Endodermal cell (in vitro differentiated cells): Measurements from ENCODE around the gene TNFAIP2. TPM values are rescaled to one million over a fixed set of nuclear protein-coding genes. Genes with fewer than 3 reads are reported as not detected.

Experiments
- DNase-seq: peaks from one replicate; pipeline ENCODE4 v3.0.0-alpha.2; 2017
- H3K27ac ChIP-seq: 2 replicates; pipeline ENCODE4 v1.5.1; 2013; ENCODE audit warnings: mild to moderate bottlenecking, low read depth, low read length, moderate library complexity
- H3K27me3 ChIP-seq: 2 replicates; pipeline ENCODE4 v1.6.1; 2013; ENCODE audit warnings: mild to moderate bottlenecking, low read length, moderate library complexity; ENCODE audit not compliant: insufficient read depth, control insufficient read depth, poor library complexity, severe bottlenecking
- H3K36me3 ChIP-seq: 2 replicates; pipeline ENCODE4 v1.7.0; 2013; ENCODE audit warnings: mild to moderate bottlenecking, low read length, moderate library complexity; ENCODE audit not compliant: control insufficient read depth, insufficient read depth
- H3K4me1 ChIP-seq: one replicate; pipeline ENCODE4 v1.7.0; 2013; ENCODE audit warnings: low read length; ENCODE audit not compliant: control insufficient read depth, insufficient read depth
- H3K4me3 ChIP-seq: 2 replicates; pipeline ENCODE4 v1.5.1; 2013; ENCODE audit warnings: mild to moderate bottlenecking, low read length, moderate library complexity
- H3K9ac ChIP-seq: 2 replicates; pipeline ENCODE4 v1.6.1; 2013; ENCODE audit warnings: mild to moderate bottlenecking, low read length, moderate library complexity; ENCODE audit not compliant: poor library complexity, severe bottlenecking; ENCODE audit errors: extremely low read depth
- H3K9me3 ChIP-seq: 2 replicates; pipeline ENCODE4 v1.6.1; 2013; ENCODE audit warnings: mild to moderate bottlenecking, low read length, moderate library complexity; ENCODE audit not compliant: control insufficient read depth
- H3K27ac Mint-ChIP-seq: 2 replicates; pipeline ENCODE4 v1.8.0; 2020; ENCODE audit warnings: mixed read lengths
- H3K27me3 Mint-ChIP-seq: 2 replicates; pipeline ENCODE4 v1.8.0; 2021; ENCODE audit warnings: mild to moderate bottlenecking, mixed read lengths; ENCODE audit not compliant: insufficient read depth
- H3K36me3 Mint-ChIP-seq: 2 replicates; pipeline ENCODE4 v1.8.0; 2020; ENCODE audit warnings: low read depth, mixed read lengths
- H3K4me1 Mint-ChIP-seq: 2 replicates; pipeline ENCODE4 v1.8.0; 2020; ENCODE audit warnings: mixed read lengths
- H3K4me3 Mint-ChIP-seq: 2 replicates; pipeline ENCODE4 v1.8.0; 2020; ENCODE audit warnings: mild to moderate bottlenecking, moderate library complexity, mixed read lengths
- H3K9me3 Mint-ChIP-seq: 2 replicates; pipeline ENCODE4 v1.8.0; 2020; ENCODE audit warnings: mild to moderate bottlenecking, mixed read lengths
- WGBS, 2 experiments: methylation state at CpG; one replicate each; pipeline versions ENCODE4 v1.1.5 to v1.1.7; 2013; ENCODE audit warnings: missing lambda C conversion rate in 2 of 2, mixed read lengths in 1 of 2; ENCODE audit not compliant: insufficient coverage in 1 of 2, insufficient read length in 1 of 2; 5-methylcytosine and 5-hydroxymethylcytosine counted together
- total RNA-seq, 2 donors: library from RNA; stranded (reverse); fragmentation: NEBNext Ultra II Directional in 1 of 2; extraction: Animal tissue kit (Norgen Biotek cat#: 25700) in 1 of 2; gene quantifications; 2 replicates in 1 of 2; 3 replicates in 1 of 2; pipeline ENCODE4 v1.2.1, GENCODE V29; 2021
- TF ChIP-seq, protein P1 (sequence below): fragments of 200-600 bp; sonication (generic); conservative IDR thresholded peaks from 2 replicates; pipeline ENCODE4 v1.5.0; 2021; ENCODE audit warnings: antibody characterized with exemption, mild to moderate bottlenecking

The TNFAIP2 gene
- total RNA-seq, 2 donors from 2014 or later, result 16.8 to 19.4 TPM

DNA sequence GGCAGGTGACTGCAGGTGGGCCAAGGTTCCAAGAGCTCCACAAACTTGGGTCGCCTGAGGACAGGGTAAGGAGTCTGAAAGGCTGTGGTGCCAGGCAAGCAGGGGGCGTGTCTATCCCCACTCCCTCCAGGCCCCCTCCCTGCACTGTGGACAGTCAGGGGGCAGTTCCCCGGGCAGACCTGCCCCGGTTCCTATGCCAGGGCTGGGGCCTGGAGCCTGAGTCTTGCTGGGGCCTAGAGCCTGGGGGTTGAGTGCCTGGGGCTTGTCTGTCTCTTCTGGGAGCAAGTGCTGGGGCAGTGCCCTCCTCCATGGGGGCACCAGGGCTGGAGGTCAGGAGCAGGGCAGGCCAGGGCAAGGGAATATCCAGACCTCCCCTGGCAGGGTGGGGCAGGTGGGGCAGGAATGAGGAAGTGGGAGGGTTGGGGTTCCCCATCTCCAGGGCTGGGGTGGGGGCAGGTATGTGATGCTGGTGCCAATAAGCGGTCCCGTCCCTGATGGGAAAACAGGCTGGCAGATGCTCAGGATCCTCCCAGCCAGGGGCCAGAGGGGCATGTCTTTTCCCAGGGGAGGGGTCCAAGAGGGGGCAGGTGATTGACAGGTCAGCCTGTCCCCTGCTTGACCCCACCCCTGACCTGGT is 11.9 kb upstream of the TNFAIP2 start:
- no peaks in the 10 kb centered on the region for H3K36me3 Mint-ChIP-seq
- TF ChIP-seq, protein P1, sequence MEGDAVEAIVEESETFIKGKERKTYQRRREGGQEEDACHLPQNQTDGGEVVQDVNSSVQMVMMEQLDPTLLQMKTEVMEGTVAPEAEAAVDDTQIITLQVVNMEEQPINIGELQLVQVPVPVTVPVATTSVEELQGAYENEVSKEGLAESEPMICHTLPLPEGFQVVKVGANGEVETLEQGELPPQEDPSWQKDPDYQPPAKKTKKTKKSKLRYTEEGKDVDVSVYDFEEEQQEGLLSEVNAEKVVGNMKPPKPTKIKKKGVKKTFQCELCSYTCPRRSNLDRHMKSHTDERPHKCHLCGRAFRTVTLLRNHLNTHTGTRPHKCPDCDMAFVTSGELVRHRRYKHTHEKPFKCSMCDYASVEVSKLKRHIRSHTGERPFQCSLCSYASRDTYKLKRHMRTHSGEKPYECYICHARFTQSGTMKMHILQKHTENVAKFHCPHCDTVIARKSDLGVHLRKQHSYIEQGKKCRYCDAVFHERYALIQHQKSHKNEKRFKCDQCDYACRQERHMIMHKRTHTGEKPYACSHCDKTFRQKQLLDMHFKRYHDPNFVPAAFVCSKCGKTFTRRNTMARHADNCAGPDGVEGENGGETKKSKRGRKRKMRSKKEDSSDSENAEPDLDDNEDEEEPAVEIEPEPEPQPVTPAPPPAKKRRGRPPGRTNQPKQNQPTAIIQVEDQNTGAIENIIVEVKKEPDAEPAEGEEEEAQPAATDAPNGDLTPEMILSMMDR, result no peak
- 86% methylated on average over 6 of the region's 6 CpGs; no CpG with 5 or more reads in 1 of the 2 experiments for WGBS, 2 experiments
- peaks cover 12% of the 10 kb centered on the region for H3K4me1 Mint-ChIP-seq
- H3K27ac Mint-ChIP-seq, result no peak overlapping the region
- Histone ChIP-seq H3K4me1 (peaks cover 5% of the 10 kb centered on the region), H3K9me3 (no peaks in the 10 kb centered on the region), H3K4me3 (no peak overlapping the region), H3K27ac (no peak overlapping the region), H3K36me3 (no peaks in the 10 kb centered on the region), H3K9ac (no peak overlapping the region), H3K27me3 (no peaks in the 10 kb centered on the region)
- no peak for DNase-seq
- H3K4me3 Mint-ChIP-seq, result no peak overlapping the region
- H3K27me3 Mint-ChIP-seq, result peaks cover 9% of the 10 kb centered on the region
- H3K9me3 Mint-ChIP-seq, result no peaks in the 10 kb centered on the region

DNA sequence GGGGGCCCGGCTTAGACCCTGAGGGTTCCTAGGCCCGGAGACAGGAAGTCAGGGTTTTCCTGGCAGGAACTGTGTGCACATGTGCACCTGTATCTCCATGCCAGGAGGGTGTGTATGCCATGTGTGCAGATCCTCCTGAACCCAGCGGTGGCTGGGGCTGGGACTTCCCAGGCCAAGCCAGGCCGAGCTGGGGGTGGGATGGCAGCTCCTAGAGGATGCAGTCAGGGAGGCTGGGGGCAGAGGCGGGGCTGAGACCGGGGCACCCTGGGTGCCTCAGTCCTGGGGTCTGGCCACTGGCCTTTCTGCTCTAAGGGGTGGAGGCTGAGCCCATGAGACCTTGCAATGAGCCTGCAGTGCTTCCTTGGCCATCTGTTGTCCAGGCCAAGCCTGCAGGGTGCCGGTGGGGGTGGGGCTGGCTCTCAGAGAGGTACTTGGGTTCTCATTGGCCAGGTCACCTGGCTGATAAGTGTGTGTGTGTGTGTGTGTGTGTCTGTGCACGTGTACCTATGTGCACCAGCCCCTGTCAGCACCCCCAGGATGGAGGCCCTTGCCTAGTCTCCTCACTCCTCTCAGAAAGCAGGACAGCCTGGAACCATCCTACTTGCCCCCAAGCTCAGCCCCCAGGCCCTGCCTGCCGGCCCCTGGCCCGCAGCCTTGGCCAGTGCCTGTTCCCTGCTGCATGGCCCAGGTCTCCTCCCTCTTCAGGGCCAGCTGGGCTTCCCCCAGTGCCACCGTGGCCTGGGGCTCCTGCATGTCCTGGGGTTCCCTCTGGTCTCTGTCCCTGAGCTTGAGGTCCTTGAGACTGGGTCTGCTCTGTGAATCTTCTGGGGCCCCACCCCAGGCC is 10.6 kb upstream of the TNFAIP2 start:
- Histone ChIP-seq H3K4me3 (no peak overlapping the region), H3K9me3 (no peaks in the 10 kb centered on the region), H3K9ac (no peak overlapping the region), H3K27ac (no peak overlapping the region), H3K36me3 (no peaks in the 10 kb centered on the region), H3K27me3 (no peaks in the 10 kb centered on the region), H3K4me1 (peaks cover 5% of the 10 kb centered on the region)
- Mint-ChIP-seq H3K27me3 (peaks cover 9% of the 10 kb centered on the region), H3K27ac (no peak overlapping the region), H3K36me3 (no peaks in the 10 kb centered on the region), H3K4me3 (no peak overlapping the region), H3K9me3 (no peaks in the 10 kb centered on the region), H3K4me1 (peaks cover 12% of the 10 kb centered on the region)
- no peak for DNase-seq
- 88 to 91% methylated on average over 3 to 11 of the region's 11 CpGs for WGBS, 2 experiments
- TF ChIP-seq, protein P1, result no peak

DNA sequence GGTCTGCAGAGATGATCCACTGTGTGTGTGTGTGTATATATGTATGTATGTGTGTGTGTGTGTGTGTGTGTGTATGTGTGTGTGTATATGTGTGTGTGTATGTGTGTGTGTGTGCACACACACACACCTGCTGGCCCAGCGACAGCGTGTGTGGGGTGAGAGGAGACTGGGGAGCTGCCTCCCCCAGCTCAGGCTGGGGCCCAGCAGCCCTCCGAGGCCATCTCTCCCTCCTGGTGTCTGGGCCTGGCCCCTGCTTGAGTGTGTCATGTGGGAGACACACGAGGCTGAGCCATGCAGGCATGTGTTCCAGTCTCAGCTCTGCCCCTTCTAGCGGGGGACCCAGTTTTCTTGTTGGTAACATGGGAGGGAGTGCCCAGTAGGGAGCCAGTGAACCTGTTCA is 10.0 kb upstream of the TNFAIP2 start:
- Mint-ChIP-seq H3K27me3 (peaks cover 9% of the 10 kb centered on the region), H3K36me3 (no peaks in the 10 kb centered on the region), H3K4me1 (peaks cover 12% of the 10 kb centered on the region), H3K4me3 (no peak overlapping the region), H3K27ac (no peak overlapping the region), H3K9me3 (no peaks in the 10 kb centered on the region)
- H3K27ac ChIP-seq, result no peak overlapping the region
- TF ChIP-seq, protein P1, result no peak
- no peaks in the 10 kb centered on the region for H3K36me3 ChIP-seq
- H3K9me3 ChIP-seq, result no peaks in the 10 kb centered on the region
- H3K27me3 ChIP-seq, result no peaks in the 10 kb centered on the region
- H3K4me1 ChIP-seq, result peaks cover 5% of the 10 kb centered on the region
- H3K9ac ChIP-seq, result no peak overlapping the region
- DNase-seq, result peak; percentile 38
- 94 to 97% methylated on average over 3 to 5 of the region's 5 CpGs for WGBS, 2 experiments
- no peak overlapping the region for H3K4me3 ChIP-seq
